Loucy (cell line): ENCODE data around the gene SYNJ1.

Experiments
- H2AFZ ChIP-seq: fragments of 200-600 bp; sonication (generic); 2 replicates; pipeline ENCODE4 v1.6.0; 2016; ENCODE audit warnings: antibody characterized with exemption, mild to moderate bottlenecking, low read length, moderate library complexity
- H3F3A ChIP-seq: fragments of 200-600 bp; 2 replicates; pipeline ENCODE4 v1.6.0; 2016; ENCODE audit warnings: antibody characterized with exemption, low read depth, mild to moderate bottlenecking
- H3K27me3 ChIP-seq: fragments of 200-600 bp; sonication (generic); 2 replicates; pipeline ENCODE4 v1.6.1; 2014; ENCODE audit warnings: low read length, mild to moderate bottlenecking; ENCODE audit not compliant: insufficient read depth, poor library complexity, severe bottlenecking
- H3K36me3 ChIP-seq: fragments of 200-600 bp; sonication (generic); 2 replicates; pipeline ENCODE4 v1.6.1; 2016; ENCODE audit warnings: low read length; ENCODE audit not compliant: insufficient read depth
- H3K4me1 ChIP-seq: fragments of 200-600 bp; sonication (generic); 2 replicates; pipeline ENCODE4 v1.5.1; 2014; ENCODE audit warnings: low read length, mild to moderate bottlenecking; ENCODE audit not compliant: insufficient read depth, poor library complexity, severe bottlenecking
- H3K4me2 ChIP-seq: fragments of 200-600 bp; sonication (generic); 2 replicates; pipeline ENCODE4 v1.6.0; 2014; ENCODE audit warnings: antibody characterized with exemption, low read length, low read depth, mild to moderate bottlenecking; ENCODE audit not compliant: poor library complexity, severe bottlenecking
- H3K4me3 ChIP-seq: fragments of 200-600 bp; sonication (generic); 2 replicates; pipeline ENCODE4 v1.5.1; 2014; ENCODE audit warnings: low read length, mild to moderate bottlenecking, mixed read lengths; ENCODE audit not compliant: poor library complexity, severe bottlenecking
- H3K79me2 ChIP-seq: fragments of 200-600 bp; sonication (generic); 2 replicates; pipeline ENCODE4 v1.6.1; 2014; ENCODE audit warnings: low read length; ENCODE audit not compliant: insufficient read depth
- H3K9ac ChIP-seq: fragments of 200-600 bp; sonication (generic); 2 replicates; pipeline ENCODE4 v1.6.0; 2014; ENCODE audit warnings: mild to moderate bottlenecking, low read depth, low read length, moderate library complexity; ENCODE audit not compliant: poor library complexity, severe bottlenecking
- H3K9me2 ChIP-seq: fragments of 200-600 bp; sonication (generic); replicated peaks from 2 replicates; pipeline ENCODE4 v1.6.1; 2016; ENCODE audit warnings: low read depth, low read length, mixed read lengths
- H3K9me3 ChIP-seq: fragments of 200-600 bp; sonication (generic); 2 replicates; pipeline ENCODE4 v1.6.1; 2014; ENCODE audit warnings: mild to moderate bottlenecking, antibody characterized with exemption, low read length, low read depth; ENCODE audit not compliant: insufficient read depth
- H4K20me1 ChIP-seq: fragments of 200-600 bp; sonication (generic); 2 replicates; pipeline ENCODE4 v1.6.0; 2014; ENCODE audit warnings: antibody characterized with exemption, low read length, mild to moderate bottlenecking; ENCODE audit not compliant: insufficient read depth, poor library complexity, severe bottlenecking
- EZH2phosphoT487 ChIP-seq: fragments of 200-600 bp; IDR thresholded peaks from 2 replicates; pipeline ENCODE4 v1.6.1; 2018; ENCODE audit warnings: antibody characterized with exemption, mild to moderate bottlenecking, moderate library complexity, borderline replicate concordance
- TF ChIP-seq, protein P1 (sequence below): fragments of 200-600 bp; sonication (generic); conservative IDR thresholded peaks from 2 replicates; pipeline ENCODE4 v1.5.1; 2014; ENCODE audit warnings: mild to moderate bottlenecking, antibody characterized with exemption, low read length

The SYNJ1 gene

DNA sequence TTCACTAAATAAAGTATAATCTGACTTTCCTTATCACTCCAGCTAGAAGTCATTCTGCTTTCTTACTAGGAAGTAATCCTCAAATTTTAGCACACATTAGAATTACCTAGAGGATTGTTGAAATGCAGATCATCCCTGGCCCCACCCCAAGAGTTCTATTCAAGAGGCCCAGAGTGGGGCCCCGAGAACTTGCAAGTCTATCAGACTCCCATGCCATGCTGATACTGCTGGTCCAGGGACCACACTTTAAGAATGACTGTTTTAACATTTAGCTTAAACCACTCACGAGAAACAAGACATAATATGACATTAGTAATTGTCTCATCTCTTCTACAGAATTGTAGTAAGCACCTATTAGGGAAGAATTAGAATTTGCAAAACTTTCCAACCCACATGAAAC is 7.7 kb upstream of the SYNJ1 start:
- Histone ChIP-seq H3K9ac (no peak overlapping the region), H3K4me3 (no peak overlapping the region)
- TF ChIP-seq, protein P1, sequence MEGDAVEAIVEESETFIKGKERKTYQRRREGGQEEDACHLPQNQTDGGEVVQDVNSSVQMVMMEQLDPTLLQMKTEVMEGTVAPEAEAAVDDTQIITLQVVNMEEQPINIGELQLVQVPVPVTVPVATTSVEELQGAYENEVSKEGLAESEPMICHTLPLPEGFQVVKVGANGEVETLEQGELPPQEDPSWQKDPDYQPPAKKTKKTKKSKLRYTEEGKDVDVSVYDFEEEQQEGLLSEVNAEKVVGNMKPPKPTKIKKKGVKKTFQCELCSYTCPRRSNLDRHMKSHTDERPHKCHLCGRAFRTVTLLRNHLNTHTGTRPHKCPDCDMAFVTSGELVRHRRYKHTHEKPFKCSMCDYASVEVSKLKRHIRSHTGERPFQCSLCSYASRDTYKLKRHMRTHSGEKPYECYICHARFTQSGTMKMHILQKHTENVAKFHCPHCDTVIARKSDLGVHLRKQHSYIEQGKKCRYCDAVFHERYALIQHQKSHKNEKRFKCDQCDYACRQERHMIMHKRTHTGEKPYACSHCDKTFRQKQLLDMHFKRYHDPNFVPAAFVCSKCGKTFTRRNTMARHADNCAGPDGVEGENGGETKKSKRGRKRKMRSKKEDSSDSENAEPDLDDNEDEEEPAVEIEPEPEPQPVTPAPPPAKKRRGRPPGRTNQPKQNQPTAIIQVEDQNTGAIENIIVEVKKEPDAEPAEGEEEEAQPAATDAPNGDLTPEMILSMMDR, result no peak

DNA sequence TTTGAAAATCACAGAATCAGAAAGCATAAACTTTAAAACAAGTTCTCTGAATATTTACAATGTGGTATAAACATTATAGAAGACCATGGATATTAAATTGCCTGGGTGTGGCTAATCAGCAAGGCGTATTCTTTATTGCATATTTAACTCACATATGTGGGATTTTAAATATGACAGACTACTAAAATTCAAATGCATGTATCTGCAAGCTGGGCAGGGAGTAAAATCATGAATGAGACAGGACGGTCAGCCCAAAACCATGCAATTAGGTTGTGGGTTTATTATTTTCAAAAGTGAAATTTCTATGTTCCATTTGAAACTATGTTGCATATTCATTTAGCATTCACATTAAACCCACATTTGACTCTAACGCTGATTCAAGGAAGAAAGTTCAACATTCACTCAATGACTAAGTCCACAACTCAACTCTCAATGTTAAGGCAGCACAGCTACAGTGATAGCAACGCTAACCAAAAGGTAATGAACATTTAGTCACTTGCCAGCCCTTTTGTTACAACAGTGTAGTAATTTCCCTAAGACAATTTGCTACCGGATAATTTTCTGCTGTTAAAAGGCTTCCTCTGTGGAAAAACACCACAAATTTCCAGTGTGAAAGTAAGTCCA is 6.3 kb upstream of the SYNJ1 start:
- Histone ChIP-seq H2AFZ (no peak overlapping the region), H4K20me1 (no peaks in the 10 kb centered on the region), H3K36me3 (peaks cover 56% of the 10 kb centered on the region), H3K9me3 (no peaks in the 10 kb centered on the region), H3K27me3 (no peaks in the 10 kb centered on the region), H3F3A (no peaks in the 10 kb centered on the region), H3K4me2 (no peak overlapping the region), H3K9me2 (no peaks in the 10 kb centered on the region), H3K4me1 (no peaks in the 10 kb centered on the region), H3K4me3 (no peak overlapping the region), H3K79me2 (no peaks in the 10 kb centered on the region), H3K9ac (no peak overlapping the region)
- TF ChIP-seq, protein P1, result no peak
- no peak for TF ChIP-seq EZH2phosphoT487

More for the DNA sequence above, 7.7 kb upstream of the SYNJ1 start:
- H3K79me2 ChIP-seq, result no peaks in the 10 kb centered on the region
- peaks cover 67% of the 10 kb centered on the region for H3K36me3 ChIP-seq
- H3K9me2 ChIP-seq, result no peaks in the 10 kb centered on the region
- H3K4me2 ChIP-seq, result no peak overlapping the region
- no peaks in the 10 kb centered on the region for H3K9me3 ChIP-seq
- H3K27me3 ChIP-seq, result no peaks in the 10 kb centered on the region
- no peaks in the 10 kb centered on the region for H4K20me1 ChIP-seq
- no peak overlapping the region for H2AFZ ChIP-seq
- no peaks in the 10 kb centered on the region for H3K4me1 ChIP-seq
- no peaks in the 10 kb centered on the region for H3F3A ChIP-seq

DNA sequence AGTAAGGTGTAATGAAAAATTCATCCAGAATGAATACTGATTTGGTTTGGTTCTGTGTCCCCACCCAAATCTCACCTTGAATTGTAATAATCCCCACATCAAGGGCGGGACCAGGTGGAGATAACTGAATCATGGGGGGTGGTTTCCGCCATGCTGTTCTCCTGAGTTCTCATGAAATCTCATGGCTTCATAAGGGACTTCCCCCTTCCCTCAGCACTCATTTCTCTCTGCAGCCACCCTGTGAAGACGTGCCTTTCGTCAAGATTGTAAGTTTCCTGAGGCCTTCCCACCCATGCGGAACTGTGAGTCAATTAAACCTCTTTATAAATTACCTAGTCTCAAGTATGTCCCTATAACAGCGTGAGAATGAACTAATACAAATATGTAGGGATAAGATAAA is 5.5 kb upstream of the SYNJ1 start:
- Histone ChIP-seq H3K27me3 (no peaks in the 10 kb centered on the region), H3K4me3 (no peak overlapping the region), H4K20me1 (no peaks in the 10 kb centered on the region), H3K9ac (no peak overlapping the region), H3K4me1 (peaks cover 6% of the 10 kb centered on the region), H3K79me2 (no peaks in the 10 kb centered on the region), H3K9me2 (no peaks in the 10 kb centered on the region), H2AFZ (no peak overlapping the region), H3K9me3 (no peaks in the 10 kb centered on the region), H3K4me2 (no peak overlapping the region), H3F3A (no peaks in the 10 kb centered on the region), H3K36me3 (peaks cover 48% of the 10 kb centered on the region)
- TF ChIP-seq, protein P1, result no peak
- TF ChIP-seq EZH2phosphoT487, result no peak
